CD4-positive, alpha-beta T cell treated with Interleukin-10 for 1 hour (primary cell): ENCODE data around the gene TMC8.
"Not testable (repeated sequence)": the region's sequence is repeated elsewhere in the genome, so short reads cannot be mapped to it uniquely, and the experiment has no call there.

ENCODE experiments used
- DNase-seq: peaks from one replicate; pipeline ENCODE4 v3.0.0-alpha.2; 2020

Gene TMC8, protein sequence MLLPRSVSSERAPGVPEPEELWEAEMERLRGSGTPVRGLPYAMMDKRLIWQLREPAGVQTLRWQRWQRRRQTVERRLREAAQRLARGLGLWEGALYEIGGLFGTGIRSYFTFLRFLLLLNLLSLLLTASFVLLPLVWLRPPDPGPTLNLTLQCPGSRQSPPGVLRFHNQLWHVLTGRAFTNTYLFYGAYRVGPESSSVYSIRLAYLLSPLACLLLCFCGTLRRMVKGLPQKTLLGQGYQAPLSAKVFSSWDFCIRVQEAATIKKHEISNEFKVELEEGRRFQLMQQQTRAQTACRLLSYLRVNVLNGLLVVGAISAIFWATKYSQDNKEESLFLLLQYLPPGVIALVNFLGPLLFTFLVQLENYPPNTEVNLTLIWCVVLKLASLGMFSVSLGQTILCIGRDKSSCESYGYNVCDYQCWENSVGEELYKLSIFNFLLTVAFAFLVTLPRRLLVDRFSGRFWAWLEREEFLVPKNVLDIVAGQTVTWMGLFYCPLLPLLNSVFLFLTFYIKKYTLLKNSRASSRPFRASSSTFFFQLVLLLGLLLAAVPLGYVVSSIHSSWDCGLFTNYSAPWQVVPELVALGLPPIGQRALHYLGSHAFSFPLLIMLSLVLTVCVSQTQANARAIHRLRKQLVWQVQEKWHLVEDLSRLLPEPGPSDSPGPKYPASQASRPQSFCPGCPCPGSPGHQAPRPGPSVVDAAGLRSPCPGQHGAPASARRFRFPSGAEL

DNA sequence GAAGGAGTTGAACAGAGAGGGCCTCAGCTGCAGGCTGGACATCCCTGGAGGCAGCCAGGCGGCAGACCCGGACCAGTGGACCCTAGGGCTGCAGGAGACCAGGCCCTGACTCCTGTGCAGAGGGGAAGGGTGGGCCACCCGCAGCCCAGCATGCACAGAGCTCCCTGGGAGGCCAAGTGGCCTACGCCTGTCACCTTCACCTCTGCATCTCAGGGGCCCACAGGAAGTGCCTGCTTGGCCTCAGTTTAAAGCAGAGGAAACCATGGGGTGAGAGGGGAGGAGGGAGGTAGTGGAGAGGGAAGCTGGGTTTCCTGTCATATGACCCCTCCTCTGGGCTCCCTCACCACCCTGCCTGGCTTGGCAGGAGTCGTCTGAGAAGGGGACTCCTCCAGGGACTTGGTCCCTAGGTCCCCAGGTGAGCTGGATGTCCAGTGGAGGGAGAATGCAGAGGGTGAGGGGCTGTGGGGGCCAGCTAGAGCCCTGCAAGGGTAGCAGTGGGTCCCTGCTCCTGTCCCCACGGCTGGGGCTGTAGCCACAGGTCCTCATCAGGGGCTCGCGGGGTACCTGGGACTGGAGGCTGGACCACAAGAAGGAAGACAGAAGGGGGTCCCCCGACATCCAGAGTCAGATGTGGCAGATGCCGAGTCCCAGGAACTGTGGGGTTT is at the start of gene TMC8:
TSS of gene TMC8 (plus strand) at position 335 of the 665 bp plus-strand sequence. CDS start 818 bp downstream, outside the sequence.
- DNase-seq, result peak; percentile 89

DNA sequence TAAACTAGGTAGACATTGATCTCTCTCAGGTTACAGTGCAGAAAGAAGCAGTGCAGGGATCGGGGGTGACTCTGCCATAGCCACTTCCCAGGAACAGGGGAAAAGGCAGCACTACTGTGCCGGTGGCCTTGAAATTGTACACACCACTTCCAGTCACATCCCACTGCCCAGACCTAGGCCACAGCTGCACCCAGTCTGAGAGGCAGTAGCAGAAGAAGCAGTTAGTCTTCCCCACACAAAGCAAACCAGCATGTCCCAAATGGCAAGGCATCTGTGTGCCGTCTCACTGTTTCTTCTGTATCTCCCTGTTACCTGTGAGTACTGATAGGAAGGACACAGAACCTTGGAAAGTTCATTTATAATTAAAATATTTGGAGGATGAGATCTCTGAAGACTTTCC is 49.0 kb upstream of the TMC8 start:
- no peak for DNase-seq

DNA sequence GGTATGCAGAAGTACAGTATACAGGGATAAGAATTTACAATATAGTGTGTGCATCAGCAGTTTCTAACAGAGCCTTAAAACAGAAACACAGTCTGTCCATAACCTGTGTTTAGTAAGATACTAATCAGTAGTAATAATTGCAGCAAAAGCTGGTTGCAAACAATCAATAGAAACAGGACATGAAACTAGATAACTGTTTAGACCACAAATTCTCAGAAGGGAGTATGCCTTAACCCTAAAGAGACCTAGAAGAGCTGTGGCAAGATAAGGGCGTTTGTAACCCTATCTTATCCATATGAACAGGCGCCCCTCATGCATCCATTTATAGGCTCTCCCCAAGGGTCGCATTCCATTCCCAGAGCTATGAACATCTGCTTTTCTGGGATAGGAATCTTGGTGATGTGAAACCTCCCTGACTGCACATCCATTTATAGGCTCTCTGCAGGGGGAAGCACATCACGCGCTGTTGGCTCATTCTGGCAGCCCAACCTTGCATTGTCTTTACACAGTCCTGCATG is 48.2 kb upstream of the TMC8 start:
- not testable (repeated sequence) for DNase-seq

DNA sequence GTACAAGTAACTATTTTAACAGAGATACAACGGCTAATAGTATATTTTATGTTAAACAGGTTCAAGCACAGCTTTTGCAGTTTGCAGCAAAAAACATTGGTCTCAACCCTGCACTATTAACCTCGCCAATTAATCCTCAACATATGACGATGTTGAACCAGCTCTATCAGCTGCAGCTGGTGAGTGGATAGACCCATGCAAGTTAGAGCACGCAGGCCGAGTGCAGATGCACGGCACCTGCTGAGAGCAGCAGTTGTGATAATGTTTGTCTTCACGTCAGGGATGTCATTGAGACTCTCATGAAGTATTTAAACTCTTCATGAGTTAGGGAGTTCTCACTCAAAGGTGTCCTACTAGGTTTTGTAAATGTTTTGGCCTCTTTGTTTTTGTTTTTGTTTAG is 47.6 kb upstream of the TMC8 start:
- no peak for DNase-seq

DNA sequence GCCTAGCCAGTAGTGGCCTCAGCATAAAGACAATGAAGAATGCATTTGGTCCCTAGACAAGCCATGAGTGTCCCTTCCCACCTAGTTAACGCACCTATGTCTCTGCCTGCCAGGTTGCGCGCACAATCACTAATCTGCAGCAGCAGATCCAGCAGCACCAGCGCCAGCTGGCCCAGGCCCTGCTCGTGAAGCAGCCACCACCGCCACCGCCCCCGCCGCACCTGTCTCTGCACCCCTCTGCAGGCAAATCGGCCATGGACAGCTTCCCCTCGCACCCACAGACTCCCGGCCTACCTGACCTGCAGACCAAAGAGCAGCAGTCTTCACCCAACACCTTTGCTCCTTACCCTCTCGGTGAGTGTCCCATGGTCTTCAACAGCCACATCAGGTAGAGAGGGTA is 43.8 kb upstream of the TMC8 start:
- no peak for DNase-seq

DNA sequence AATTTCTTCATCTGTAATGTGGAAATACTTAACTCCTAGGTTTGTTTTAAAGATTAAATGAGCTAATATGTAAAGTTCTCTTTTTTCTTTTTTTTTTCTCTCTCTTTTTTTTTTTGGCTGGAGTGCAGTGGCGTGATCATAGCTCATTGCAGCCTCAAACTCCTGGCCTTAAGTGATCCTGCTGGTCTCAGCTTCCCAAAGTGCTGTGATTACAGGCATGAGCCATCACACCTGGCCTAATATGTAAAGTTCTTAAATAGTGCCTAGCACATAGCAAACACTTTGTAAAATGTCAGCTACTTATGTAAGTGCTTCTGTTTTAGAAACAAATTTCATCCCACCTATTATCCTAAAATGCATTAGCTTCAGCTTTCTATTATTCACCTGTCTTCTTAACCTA is 42.0 kb upstream of the TMC8 start:
- DNase-seq, result no peak

DNA sequence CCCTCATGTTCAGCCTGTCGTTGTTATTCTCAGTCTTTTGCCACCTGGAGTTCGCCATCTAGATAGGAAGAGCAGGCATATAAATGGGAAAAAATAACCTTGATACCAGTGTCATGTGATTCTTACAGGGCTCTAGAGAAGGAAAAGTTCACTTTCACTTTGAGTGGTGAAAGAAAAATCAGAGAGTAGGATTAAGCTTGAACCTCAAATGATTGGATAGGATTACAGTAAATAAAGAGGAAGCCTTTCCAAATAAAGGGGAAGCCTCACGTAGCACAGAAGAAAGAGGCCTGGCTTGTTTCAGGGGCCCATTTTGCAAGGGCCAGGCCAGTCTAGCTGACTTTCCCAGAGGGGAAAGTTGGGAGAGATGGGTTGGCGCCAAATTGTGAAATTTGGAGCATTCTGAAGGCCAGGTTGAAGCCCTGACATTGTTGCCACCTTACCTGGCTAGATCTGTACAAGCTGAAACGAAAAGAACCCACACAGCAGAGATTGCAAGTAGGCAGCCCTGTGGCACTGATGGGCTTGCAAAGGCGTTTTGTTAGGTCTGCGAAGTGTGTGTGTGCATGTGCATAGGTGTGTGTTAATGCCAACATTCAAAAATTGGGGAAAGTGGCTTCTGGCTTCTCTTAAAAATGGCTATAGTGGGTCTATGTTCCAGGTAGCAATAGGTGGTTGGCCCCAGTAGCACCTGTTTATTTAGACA is 40.8 kb upstream of the TMC8 start:
- DNase-seq, result no peak

DNA sequence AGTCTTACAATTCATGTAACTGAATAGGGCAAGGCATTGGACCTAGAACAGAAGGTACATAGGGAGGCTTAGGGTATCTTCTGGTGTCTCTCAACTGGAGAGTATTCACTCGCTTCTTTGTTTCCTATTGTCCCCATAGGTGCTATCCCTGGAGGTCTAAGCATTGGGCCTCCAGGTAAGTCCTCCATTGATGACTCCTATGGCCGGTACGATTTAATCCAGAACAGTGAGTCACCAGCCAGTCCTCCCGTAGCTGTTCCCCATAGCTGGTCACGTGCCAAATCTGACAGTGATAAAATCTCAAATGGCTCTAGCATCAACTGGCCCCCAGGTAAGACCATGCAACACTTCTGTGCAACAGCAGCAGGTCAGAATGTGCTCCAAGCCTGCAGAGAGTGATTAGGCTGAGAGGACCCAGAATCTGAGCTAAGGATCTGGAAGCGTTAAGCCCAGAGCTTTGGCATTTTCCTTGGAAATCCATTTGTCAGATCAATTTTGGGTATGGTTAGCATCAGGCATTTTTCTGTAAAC is 37.7 kb upstream of the TMC8 start:
- DNase-seq, result no peak

DNA sequence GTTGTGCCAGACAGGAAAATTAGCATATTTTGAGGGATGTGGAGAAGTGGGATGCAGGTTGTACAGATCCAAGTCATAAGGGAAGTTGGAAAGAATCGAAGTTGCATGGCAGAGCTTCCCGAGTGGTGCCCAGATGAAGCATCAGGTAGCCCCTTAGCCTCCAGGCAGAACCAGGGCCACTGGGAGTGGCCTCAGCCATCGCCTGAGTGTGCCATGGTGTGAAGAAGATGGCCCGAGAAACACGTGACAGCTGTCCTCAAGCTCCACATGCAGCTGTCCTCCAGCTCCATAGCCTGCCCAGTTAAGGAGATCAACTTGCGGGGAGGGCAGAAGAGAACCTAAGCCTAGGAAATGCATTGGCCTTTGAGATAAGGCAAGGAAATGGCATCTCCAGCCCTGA is 35.5 kb upstream of the TMC8 start:
- no peak for DNase-seq

DNA sequence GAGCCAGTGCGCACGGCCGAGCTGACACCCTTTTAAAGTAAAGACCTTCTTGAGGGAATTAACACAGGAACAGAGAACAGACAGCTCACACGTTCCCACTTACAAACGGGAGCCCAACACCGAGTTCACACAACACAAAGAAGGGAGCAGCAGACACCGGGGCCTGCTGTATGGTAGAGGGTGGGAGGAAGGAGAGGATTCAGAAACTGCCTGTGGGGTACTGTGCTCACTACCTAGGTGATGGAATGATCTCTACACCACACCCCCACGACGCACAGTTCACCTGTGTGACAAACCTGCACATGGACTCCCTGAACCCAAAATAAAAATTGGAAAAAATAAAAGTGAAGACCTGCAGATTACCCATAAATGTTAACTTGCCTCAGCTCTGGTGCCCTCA is 34.5 kb upstream of the TMC8 start:
- no peak for DNase-seq

DNA sequence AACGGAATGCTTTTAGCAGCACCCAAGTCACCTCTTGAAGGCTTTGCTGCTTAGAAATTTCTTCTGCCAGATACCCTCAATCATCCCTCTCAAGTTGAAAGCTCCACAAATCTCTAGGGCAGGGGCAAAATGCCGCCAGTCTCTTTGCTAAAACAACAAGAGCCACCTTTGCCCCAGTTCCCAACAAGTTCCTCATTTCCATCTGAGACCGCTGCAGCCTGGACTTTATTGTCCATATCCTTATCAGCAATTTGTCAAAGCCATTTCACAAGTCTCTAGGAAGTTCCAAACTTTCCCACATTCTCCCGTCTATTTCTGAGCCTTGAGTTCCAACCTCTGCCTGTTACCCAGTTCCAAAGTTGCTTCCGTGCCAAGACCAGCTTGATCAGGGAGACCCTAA is 29.5 kb upstream of the TMC8 start:
- DNase-seq, result no peak

DNA sequence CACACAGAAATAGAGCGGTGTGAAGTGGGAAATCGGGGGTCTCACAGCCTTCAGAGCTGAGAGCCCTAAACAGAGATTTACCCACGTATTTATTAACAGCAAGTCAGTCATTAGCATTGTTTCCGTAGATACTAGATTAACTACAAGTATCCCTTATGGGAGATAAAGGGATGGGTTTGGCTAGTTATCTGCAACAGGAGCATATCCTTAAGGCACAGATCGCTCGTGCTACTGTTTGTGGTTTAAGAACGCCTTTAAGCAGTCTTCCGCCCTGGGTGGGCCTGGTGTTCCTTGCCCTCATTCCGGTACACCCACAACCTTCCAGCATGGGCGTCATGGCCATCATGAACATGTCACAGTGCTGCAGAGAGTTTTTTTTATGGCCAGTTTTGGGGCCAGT is 29.0 kb upstream of the TMC8 start:
- no peak for DNase-seq

DNA sequence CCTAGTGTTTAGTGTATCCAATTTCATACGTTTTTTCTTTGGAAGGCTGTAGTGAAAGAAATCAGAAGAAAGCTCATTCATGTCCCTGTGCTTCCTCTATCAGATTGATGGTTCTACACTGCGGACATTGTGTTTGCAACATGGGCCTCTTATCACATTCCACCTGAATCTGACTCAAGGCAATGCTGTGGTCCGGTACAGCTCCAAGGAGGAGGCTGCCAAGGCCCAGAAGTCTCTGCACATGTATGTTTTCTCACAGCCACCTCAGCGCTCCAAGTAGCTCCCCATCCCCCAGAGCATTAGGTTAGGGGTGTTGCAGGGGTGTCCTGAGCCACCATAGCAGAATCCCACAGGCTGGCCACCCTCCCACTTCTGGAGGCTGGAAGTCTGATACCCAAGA is 27.3 kb upstream of the TMC8 start:
- no peak for DNase-seq

DNA sequence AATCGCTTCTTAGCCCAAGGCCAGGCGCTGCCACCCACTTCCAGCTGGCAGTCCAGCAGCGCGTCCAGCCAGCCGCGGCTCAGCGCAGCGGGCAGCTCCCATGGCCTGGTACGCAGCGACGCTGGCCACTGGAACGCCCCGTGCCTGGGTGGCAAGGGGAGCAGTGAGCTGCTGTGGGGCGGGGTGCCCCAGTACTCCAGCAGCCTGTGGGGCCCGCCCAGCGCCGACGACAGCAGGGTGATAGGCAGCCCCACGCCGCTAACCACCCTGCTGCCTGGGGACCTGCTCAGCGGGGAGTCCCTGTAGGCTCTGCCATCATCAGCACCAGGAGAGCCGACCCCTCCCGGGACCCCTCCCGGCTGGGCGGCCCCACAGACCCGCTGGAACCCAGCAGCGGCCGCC is 26.0 kb upstream of the TMC8 start:
- DNase-seq, result no peak

DNA sequence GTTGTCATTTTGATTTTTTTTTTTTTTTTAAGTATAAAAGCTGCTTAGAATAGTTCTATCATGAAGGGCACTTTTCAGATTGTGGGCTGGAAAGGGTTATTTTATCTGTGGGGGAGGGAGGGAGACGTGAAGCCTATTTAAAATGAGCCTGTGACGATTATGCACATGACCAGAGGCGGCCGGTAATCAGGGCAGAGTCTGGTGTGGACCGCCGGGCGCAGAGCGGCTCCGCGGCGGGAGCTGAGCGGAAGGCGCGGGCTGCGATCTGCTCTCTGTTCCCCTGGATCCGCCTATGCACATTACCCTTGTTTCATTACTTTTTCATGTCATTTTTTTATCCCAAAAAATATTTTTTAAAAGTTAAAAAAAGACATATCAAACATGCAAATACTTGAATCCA is 25.5 kb upstream of the TMC8 start:
- no peak for DNase-seq

DNA sequence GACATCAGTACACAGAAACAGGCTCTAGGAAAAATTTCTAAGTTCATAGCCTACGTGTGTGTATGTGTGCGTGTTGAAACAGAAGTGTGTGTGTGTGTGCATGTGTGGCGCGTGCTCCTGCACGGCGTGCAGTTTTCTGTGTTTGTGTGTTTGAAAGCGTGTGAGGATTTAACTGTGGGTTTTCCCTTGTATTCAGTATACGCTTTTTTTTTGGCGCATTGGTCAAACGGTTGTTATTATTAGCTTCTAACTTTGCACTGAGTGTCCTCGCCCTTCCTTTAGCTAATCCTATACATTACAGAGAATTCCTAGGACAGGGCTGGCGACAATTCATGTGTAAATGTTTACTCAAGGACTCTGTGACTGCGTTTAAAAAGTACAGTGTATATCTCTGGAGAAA is 25.0 kb upstream of the TMC8 start:
- no peak for DNase-seq

DNA sequence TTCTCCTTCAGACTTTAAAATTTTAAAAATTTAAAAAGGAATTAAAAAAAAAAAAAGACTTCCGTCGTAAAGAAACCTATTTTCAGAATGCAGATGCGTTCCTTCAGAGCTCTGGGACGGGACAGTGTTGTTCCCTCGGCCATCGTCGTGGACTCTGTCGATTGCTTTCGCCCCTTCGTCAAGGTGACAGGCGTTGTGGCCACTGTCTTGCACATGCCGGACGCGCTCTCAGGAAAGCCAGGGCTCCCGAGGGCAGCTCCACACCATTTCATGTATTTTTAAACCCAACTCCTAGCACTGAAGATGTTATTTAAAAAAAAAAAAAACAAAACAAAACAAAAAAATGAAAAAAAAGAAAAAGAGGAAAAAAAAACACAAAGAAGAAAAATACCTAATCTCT is 24.4 kb upstream of the TMC8 start:
- no peak for DNase-seq

DNA sequence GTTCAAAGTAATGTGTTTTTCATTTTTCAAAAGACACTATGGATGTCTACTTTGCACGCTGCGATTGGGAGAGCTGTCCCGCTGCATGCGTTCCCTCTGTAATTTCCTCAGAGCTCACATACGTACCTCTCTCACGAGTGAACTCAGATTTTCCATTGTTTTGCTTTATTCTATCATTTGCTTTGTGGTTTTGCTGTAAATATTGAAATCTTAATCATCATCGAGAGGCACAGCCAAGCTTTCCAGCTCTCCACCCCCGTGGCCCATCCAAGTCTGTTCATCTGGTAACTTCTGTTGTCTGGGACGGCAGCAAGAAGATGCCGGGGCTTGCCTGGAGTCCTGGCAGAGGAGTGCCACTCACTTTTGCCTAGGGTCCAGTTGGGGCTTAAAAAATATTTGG is 23.1 kb upstream of the TMC8 start:
- no peak for DNase-seq

DNA sequence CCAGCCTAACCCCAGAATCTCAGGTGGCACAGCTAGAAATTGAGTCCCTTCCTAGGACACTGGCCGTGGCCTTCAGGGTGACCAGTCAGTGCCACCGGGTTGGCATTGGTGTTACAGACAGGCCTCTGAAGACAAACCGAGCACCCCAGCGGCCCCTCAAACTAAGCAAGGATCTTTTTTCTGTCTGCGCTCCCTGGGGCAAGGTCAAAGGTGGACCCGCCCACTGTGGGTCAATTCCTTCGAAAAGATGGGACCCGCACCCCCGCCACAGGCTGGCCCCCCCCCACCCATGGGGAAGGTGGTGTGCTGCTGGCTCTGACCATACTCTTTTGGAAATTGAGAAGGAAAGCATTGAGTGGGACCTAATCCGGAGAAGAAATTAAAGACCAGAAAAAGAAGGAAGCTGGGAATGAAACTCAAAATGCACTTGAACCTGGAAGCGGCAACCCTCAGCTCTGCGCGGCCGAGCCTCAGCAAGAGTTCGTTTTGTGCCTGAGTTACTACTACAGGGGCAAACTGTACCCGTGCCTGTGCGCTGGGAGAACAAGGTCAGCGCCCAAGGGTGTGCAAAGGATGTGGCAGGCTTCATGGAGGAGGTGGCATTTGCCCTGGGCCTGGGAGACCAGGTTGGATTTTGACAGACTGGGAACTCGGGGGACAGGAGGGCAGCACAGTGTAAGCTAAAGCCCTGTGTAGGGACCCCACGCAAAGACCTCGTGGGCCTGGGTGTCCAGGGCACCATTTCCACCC is 22.4 kb upstream of the TMC8 start:
- no peak for DNase-seq

DNA sequence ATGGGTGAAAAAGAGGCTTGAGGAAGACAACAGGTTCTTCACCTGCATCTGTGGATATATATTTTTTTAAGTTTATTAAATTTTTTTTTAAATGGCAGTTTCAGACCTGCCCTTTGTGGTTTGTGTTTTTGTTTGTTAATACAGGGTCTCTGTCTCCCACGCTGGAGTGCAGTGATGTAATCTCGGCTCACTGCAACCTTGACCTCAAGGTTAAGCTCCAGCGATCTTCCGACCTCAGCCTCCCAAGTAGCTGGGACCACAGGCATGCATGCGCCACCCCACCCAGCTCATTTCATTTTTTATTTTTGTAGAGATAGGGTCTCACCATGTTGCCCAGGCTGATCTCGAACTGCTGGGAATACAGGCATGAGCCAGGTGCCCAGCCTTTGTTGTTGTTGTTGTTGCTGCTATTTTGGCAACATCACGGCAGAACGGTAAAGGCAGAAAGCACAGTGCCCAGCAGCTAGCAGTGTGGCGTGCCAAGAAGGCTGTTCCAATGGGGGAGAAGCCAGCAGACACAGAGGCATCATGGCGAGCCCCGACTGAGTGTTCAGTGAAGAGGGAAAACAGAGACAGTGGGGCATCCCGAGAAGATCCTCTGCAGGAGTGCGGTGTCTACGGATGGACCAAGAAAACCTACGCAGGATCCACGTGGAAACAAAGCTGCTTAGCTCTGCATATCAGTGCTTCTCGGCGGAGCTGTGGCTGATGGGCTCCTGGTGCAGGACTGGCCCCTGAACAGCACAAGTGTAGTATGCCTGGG is 21.7 kb upstream of the TMC8 start:
- DNase-seq, result no peak

DNA sequence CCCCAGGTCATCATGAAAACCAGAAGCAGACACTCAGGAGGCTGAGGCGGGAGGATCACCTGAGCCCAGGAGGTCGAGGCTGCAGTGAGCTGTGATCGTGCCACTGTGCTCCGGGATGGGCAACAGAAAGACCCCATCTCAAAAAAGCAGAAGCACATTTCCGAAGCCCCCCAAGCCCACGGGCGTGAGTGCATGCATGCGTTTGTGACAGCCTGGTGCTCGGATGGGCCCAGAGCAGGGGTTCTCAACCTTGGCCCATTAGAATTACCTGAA is 21.1 kb upstream of the TMC8 start:
- DNase-seq, result no peak
